ENCODE data around the gene CENPF. TPM values are rescaled to one million over a fixed set of nuclear protein-coding genes. Genes with fewer than 3 reads are reported as not detected.
"Not testable (repeated sequence)": the region's sequence is repeated elsewhere in the genome, so short reads cannot be mapped to it uniquely, and the experiment has no call there.

The CENPF gene
- total RNA-seq, 2 donors from 2014 or later = 87.2 to 96.3 TPM

DNA sequence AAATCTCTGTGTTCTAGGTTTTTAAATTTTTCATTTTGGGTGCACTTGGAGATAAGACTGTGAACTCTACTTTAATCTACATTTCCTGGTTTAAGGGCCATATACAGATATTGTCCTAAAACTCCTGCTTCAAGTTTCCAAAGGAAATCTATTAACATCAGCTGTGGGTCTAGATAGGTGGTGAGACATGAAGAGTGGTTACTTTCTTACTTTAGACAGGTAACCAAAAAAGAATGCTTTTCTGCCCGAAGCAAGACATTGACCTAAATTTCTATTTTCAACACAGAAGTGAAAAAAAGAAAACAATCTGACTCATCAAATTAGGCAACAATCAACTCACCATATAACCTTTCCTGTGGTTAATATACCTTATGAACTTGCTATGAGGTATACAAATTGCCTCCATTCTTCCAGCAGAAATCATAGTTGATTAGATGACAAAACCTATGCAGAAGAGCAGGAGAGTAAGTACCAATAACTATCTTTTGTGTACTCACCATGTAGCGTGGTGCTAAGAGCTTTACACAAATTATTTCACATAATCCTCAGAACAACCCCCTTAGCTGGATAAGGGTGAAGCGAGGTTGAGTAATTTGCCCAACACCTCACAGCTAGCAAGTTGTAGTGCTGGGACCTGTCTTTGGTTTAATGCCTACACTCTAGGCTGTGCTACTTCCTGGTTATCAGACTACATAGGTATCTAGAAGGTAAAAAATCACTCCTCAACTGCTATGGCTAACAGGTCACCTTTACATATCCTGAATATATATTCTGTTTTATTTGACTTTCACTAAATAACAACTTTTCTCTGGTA, 28.2 kb upstream of the CENPF start:
- H3K36me3 Mint-ChIP-seq (ENCODE audit: insufficient read depth in 2 of 2) = peaks cover 13 to 19% of the 10 kb centered on the region in 2 donors
- peaks cover 7% of the 10 kb centered on the region for H3K4me1 Mint-ChIP-seq (ENCODE audit: low read depth)
- H3K27me3 Mint-ChIP-seq (ENCODE audit: low read depth) = peaks cover 7% of the 10 kb centered on the region
- no peak for ATAC-seq (replicated peaks in 1 of 2)
- H3K27ac Mint-ChIP-seq = no peak overlapping the region
- peaks cover 7 to 14% of the 10 kb centered on the region in 2 donors for H3K9me3 Mint-ChIP-seq
- DNase-seq = no peak
- no peak overlapping the region for H3K4me3 Mint-ChIP-seq

DNA sequence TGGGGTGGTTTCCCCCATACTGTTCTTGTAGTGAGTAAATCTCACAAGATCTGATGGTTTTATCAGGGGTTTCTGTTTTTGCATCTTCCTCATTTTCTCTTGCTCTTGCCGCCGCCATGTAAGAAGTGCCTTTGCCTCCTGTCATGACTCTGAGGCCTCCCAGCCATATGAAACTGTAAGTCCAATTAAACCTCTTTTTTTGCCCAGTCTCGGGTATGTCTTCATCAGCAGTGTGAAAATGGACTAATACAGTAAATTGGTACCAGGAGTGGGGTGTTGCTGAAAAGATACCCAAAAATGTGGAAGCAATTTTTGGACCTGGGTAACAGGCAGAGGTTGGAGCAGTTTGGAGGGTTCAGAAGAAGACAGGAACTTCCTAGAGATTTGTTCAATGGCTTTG, 26.9 kb upstream of the CENPF start:
- H3K4me1 Mint-ChIP-seq (ENCODE audit: low read depth); ATAC-seq (replicated peaks in 1 of 2); H3K4me3 Mint-ChIP-seq; H3K27ac Mint-ChIP-seq; H3K27me3 Mint-ChIP-seq (ENCODE audit: low read depth); DNase-seq: not testable (repeated sequence)
- H3K9me3 Mint-ChIP-seq = peaks cover 7 to 14% of the 10 kb centered on the region in 2 donors
- H3K36me3 Mint-ChIP-seq (ENCODE audit: insufficient read depth in 2 of 2) = peaks cover 13 to 19% of the 10 kb centered on the region in 2 donors

DNA sequence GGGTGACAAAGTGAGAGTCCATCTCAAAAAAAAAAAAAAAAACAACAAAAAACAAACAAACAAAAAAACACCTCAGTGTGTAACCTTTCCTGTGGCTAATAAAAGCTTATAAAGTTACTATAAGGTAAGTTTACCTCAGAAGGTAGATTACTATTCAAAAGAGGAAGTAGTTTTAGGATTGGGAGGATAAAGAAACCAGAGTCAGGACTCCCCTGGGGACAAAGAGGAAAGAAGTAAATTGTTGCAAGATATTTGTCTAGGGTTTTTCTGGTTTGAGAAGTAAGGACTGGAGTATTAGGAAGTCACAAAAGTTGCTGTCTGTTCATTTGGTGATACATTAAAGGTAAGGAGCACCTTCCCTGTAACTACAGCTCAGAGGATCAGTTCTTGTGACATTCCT, 23.8 kb upstream of the CENPF start:
- peaks cover 7 to 14% of the 10 kb centered on the region in 2 donors for H3K9me3 Mint-ChIP-seq
- no peak for ATAC-seq (replicated peaks in 1 of 2)

DNA sequence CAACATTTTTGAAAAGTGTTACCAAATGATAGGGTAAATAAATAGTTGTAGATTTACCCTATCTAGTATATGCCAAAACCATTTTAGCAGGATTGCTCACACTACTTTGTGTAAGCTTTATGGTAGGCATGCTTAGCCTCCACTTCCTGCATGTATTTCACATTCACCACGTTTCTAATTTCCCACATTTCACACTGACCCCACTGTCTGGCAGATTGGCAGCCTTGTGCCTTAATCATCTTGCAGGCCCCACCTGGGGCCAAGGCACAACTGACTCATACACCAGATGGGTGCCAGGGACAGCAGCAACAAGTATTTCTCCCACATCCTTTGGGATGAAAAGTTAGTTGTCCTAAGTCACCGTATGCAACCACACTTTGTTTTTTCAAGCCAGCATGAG, 21.2 kb upstream of the CENPF start:
- no peak overlapping the region for H3K27ac Mint-ChIP-seq
- no peaks in the 10 kb centered on the region for H3K27me3 Mint-ChIP-seq (ENCODE audit: low read depth)
- ATAC-seq (replicated peaks in 1 of 2) (peak in 1 of 2 donors; percentile 34), DNase-seq (no peak)
- peaks cover 14% of the 10 kb centered on the region for H3K4me1 Mint-ChIP-seq (ENCODE audit: low read depth)
- H3K36me3 Mint-ChIP-seq (ENCODE audit: insufficient read depth in 2 of 2) = peaks cover 3 to 10% of the 10 kb centered on the region in 2 donors
- H3K9me3 Mint-ChIP-seq = peaks cover 3 to 6% of the 10 kb centered on the region in 2 donors
- no peak overlapping the region for H3K4me3 Mint-ChIP-seq

More for the DNA sequence above, 23.8 kb upstream of the CENPF start:
- Mint-ChIP-seq H3K27me3 (ENCODE audit: low read depth) (no peaks in the 10 kb centered on the region), H3K4me1 (ENCODE audit: low read depth) (peaks cover 8% of the 10 kb centered on the region), H3K4me3 (no peak overlapping the region), H3K36me3 (ENCODE audit: insufficient read depth in 2 of 2) (peaks cover 13 to 19% of the 10 kb centered on the region in 2 donors), H3K27ac (no peak overlapping the region)
- DNase-seq = no peak

DNA sequence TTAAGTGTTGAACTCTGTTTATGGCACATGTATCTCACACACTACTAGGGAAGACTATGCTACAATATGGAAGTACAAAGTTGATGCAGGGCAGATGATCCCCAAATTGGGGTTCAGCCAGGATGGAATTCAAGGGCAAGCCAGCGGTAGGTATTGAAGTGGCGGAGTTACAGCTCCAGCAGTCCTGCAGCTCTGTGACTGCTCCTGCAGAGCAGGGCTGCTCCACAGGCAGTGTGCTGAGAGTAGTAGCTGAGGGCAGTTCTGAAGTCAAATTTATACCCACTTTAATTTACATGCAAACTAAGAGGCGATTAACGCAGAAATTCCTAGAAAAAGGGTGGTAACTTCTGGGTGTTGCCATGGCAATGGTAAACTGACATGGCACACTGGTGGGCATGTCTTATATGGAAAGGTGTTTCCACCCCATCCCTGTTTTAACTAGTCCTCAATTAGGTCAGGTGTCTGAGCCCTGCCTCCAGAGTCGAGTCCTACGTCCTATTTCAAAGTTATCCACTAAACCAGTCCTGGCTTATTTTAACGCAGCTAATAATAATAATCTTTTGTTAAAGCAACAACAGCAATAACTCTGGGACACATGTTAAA, 20.6 kb upstream of the CENPF start:
- peaks cover 14% of the 10 kb centered on the region for H3K4me1 Mint-ChIP-seq (ENCODE audit: low read depth)
- peaks cover 3 to 6% of the 10 kb centered on the region in 2 donors for H3K9me3 Mint-ChIP-seq
- no peak overlapping the region for H3K4me3 Mint-ChIP-seq
- H3K27ac Mint-ChIP-seq = no peak overlapping the region
- ATAC-seq (replicated peaks in 1 of 2) (no peak), DNase-seq (no peak)
- H3K36me3 Mint-ChIP-seq (ENCODE audit: insufficient read depth in 2 of 2) = peaks cover 3 to 6% of the 10 kb centered on the region in 2 donors
- no peaks in the 10 kb centered on the region for H3K27me3 Mint-ChIP-seq (ENCODE audit: low read depth)

DNA sequence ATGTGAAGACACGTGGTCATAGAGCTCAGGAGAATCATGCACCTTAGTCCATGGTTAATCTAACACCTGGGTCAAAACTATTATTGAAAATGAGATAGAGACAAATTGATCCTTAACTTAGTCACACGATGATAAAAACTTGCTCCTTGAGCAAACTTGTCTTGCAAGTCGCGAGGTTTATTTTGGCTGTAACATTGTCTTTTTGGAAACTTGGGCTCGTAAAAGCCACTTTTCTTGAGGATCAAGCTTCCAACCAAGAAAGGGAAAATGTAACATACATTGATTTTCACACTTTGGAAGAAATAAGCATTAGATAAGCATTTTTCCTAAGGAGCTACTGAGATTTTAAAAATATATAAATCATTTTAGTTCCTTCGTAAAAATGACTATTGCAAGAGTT, 19.9 kb upstream of the CENPF start:
- Mint-ChIP-seq H3K27ac (no peak overlapping the region), H3K9me3 (peaks cover 1% of the 10 kb centered on the region in 2 donors), H3K27me3 (ENCODE audit: low read depth) (no peaks in the 10 kb centered on the region), H3K36me3 (ENCODE audit: insufficient read depth in 2 of 2) (peaks cover under 1 to 1% of the 10 kb centered on the region in 2 donors), H3K4me3 (no peak overlapping the region), H3K4me1 (ENCODE audit: low read depth) (peaks cover 14% of the 10 kb centered on the region)
- ATAC-seq (replicated peaks in 1 of 2) (no peak), DNase-seq (no peak)

DNA sequence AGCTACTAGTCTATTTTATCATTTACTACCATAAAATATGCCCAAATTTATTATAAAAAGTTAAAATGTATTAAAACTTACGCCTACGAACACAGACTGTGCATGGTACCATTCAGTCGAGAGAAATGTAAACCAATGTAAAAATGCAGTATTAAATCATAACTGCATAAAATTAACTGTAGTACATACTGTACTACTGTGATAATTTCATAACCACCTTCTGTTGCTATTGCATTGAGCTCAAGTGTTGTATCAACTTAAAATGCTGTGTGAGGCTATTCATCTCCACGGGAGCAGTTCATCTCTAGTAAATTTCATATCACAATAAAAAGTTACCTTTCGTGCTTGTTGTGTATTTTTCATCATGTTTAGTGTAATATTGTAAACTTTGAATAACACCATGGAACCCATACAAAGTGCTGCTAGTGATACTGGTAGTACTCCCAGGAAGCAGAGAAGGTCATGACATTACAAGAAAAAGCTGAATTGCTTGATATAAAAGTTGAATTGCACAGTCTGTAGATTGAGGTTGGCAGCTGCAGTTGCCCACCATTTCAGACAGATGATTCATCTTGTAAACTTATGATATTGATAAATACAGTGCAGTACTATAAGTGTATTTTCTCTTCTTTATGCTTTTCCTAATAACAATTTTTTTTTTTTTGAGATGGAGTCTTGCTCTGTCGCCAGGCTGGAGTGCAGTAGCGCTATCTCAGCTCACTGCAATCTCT, 19.0 kb upstream of the CENPF start:
- Mint-ChIP-seq H3K27ac (peak overlapping the region; percentile 50), H3K4me1 (ENCODE audit: low read depth) (peaks cover 14% of the 10 kb centered on the region), H3K36me3 (ENCODE audit: insufficient read depth in 2 of 2) (no peaks in the 10 kb centered on the region), H3K9me3 (no peaks in the 10 kb centered on the region), H3K4me3 (no peak overlapping the region), H3K27me3 (ENCODE audit: low read depth) (no peaks in the 10 kb centered on the region)
- ATAC-seq (replicated peaks in 1 of 2) (no peak), DNase-seq (no peak)

DNA sequence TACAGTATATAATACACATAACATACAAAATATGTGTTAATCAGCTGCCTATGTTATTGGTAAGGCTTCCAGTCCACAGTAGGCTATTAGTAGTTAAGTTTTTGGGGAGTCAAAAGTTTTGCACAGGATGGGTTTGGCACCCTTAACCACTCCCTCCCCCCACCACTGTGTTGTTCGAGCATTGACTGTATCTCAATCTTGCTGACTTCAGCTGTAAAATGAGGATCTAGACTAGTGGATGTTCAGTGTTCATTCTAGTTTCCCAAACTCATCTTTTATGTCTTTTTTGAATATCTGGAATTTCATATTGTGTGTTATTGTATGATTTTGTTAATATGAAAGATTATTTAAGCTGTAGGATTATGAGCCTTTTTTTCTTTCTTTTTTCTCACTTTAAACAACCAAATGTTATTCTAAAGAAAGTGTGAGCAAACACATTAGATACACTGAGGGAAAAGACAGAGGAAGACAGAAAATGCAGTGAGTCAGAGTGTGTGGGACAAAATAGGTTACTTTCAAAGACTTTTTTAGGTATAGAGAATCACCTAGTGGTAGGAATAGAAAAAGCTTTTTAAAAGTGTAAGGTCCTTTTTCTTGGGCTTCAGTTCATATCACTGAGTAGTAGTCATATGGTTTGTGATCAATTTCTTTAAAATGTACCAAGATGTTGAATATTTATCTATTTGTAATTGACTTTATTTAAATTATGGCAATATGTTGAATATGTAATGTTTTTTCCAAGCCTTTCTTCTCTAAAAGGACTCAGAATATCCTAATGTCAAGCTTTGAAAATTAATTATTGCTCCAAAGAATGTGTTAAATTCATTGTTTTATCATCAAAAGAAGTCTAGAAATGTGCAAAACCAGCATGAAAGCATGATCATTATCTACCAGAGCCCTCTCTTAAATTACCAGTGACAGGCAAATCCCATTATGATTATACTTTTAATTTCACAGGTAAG, 17.9 kb upstream of the CENPF start:
- Mint-ChIP-seq H3K9me3 (no peaks in the 10 kb centered on the region), H3K4me3 (no peak overlapping the region), H3K27ac (no peak overlapping the region), H3K27me3 (ENCODE audit: low read depth) (no peaks in the 10 kb centered on the region), H3K36me3 (ENCODE audit: insufficient read depth in 2 of 2) (no peaks in the 10 kb centered on the region), H3K4me1 (ENCODE audit: low read depth) (peaks cover 14% of the 10 kb centered on the region)
- ATAC-seq (replicated peaks in 1 of 2) = peak; percentile 93 to 94
- DNase-seq = no peak

DNA sequence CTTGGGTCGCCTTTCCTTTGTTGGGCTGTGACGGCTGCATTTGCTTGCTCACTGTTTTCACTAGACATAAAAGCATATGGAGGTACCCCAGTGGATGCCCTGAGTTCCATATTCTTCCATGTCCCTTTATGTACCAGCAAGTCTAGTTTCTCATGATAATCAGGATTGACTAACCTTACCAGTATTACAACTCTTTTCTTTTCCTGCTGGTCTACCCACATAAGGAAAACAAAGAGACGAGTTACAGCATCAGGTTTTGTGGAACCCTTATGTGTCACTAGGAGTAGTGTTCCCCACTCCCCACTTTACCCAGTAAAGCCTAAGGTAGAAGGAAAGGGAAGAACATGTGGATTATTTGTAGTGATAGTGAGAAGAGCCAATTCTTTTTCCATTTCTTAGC, 16.4 kb upstream of the CENPF start:
- Mint-ChIP-seq H3K36me3 (ENCODE audit: insufficient read depth in 2 of 2) (no peaks in the 10 kb centered on the region), H3K27me3 (ENCODE audit: low read depth) (peaks cover 6% of the 10 kb centered on the region), H3K27ac (no peak overlapping the region), H3K9me3 (no peaks in the 10 kb centered on the region), H3K4me1 (ENCODE audit: low read depth) (peaks cover 13% of the 10 kb centered on the region), H3K4me3 (no peak overlapping the region)
- DNase-seq = no peak
- ATAC-seq (replicated peaks in 1 of 2) = no peak

DNA sequence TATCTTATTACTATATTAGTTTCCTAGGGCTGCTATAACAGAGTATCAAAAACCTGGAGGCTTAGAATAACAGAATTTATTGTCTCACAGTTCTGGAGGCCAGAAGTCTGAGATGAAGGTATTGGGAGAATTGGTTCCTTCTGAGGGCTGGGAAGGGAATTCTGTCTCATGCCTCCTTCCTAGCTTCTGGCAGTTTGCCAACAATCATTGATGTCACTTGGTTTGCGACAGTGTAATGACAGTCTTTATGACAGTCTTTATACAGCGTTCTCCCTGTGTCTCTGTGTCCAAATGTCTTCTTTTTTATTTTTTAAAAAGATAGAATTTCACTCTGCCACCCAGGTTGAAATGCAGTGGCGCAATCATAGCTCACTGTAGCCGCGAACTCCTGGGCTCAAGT, 15.8 kb upstream of the CENPF start:
- Mint-ChIP-seq H3K4me1 (ENCODE audit: low read depth) (peaks cover 8% of the 10 kb centered on the region), H3K9me3 (no peaks in the 10 kb centered on the region), H3K36me3 (ENCODE audit: insufficient read depth in 2 of 2) (no peaks in the 10 kb centered on the region), H3K27me3 (ENCODE audit: low read depth) (peaks cover 6% of the 10 kb centered on the region), H3K4me3 (no peak overlapping the region), H3K27ac (no peak overlapping the region)
- DNase-seq (no peak), ATAC-seq (replicated peaks in 1 of 2) (no peak)

DNA sequence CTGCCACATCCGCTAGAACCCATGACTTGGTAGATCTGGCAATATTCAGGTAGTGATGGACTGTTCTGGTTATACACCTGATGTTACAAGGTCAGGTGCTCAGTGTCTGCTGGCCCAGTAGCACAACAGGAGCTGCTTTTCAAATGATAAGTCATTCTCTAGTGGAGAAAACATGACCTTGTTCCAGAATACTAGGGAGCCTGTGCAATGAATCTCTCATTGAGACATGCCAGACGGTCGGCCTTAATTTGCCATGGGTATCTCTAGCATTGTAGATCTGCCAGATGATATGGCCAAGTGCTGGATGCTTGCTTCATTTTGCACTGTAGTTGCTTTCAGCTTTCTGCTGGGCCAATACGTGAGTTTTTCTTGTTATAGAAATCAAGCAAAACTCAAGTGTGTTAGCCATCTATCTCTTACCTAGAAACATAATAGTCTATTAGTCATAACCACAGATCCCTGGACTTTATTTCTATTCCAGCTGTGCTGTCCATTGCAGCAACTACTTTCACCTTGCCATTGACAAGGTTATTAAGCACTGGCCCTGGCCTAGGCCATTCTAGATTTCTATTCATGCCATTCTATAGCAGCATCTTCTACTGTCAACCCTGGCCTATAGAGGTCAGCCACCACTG, 13.9 kb upstream of the CENPF start:
- ATAC-seq (replicated peaks in 1 of 2) = no peak
- DNase-seq = no peak
- H3K9me3 Mint-ChIP-seq = no peaks in the 10 kb centered on the region
- H3K27me3 Mint-ChIP-seq (ENCODE audit: low read depth) = peaks cover 6% of the 10 kb centered on the region
- no peak overlapping the region for H3K27ac Mint-ChIP-seq
- H3K4me1 Mint-ChIP-seq (ENCODE audit: low read depth) = peaks cover 5% of the 10 kb centered on the region
- no peaks in the 10 kb centered on the region for H3K36me3 Mint-ChIP-seq (ENCODE audit: insufficient read depth in 2 of 2)
- H3K4me3 Mint-ChIP-seq = no peak overlapping the region

DNA sequence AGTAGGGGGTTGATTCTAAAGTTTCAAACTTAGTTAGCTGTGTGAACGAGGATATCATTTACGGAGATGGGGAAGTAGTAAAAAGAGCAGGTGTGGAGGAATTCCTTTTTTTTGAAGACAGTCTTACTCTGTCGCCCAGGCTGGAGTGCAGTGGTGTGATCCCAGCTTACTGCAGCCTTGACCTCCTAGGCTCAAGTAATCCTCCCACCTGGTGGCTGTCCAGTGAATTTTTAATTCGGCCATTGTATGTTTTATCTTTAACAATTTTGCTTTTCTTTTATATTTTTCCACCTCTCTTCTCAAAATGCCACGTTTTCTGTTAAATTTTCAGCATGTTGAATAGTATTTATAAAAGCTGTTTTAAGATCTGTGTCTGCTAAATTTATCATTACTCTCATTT, 12.3 kb upstream of the CENPF start:
- H3K27ac Mint-ChIP-seq = no peak overlapping the region
- no peak overlapping the region for H3K4me3 Mint-ChIP-seq
- H3K4me1 Mint-ChIP-seq (ENCODE audit: low read depth) = no peaks in the 10 kb centered on the region
- H3K27me3 Mint-ChIP-seq (ENCODE audit: low read depth) = peaks cover 6% of the 10 kb centered on the region
- DNase-seq (no peak), ATAC-seq (replicated peaks in 1 of 2) (no peak)
- H3K36me3 Mint-ChIP-seq (ENCODE audit: insufficient read depth in 2 of 2) = no peaks in the 10 kb centered on the region
- H3K9me3 Mint-ChIP-seq = no peaks in the 10 kb centered on the region

Data from activated T-cell treated with anti-CD3 and anti-CD28 coated beads, Interleukin-2, amount 50 U/mL, for 72 hours (primary cell).